Measurements from ENCODE around the gene AEBP1. TPM values are rescaled to one million over a fixed set of nuclear protein-coding genes. Genes with fewer than 3 reads are reported as not detected.

The AEBP1 gene
- total RNA-seq, 1 donor from 2014 or later: 64.1 TPM

DNA sequence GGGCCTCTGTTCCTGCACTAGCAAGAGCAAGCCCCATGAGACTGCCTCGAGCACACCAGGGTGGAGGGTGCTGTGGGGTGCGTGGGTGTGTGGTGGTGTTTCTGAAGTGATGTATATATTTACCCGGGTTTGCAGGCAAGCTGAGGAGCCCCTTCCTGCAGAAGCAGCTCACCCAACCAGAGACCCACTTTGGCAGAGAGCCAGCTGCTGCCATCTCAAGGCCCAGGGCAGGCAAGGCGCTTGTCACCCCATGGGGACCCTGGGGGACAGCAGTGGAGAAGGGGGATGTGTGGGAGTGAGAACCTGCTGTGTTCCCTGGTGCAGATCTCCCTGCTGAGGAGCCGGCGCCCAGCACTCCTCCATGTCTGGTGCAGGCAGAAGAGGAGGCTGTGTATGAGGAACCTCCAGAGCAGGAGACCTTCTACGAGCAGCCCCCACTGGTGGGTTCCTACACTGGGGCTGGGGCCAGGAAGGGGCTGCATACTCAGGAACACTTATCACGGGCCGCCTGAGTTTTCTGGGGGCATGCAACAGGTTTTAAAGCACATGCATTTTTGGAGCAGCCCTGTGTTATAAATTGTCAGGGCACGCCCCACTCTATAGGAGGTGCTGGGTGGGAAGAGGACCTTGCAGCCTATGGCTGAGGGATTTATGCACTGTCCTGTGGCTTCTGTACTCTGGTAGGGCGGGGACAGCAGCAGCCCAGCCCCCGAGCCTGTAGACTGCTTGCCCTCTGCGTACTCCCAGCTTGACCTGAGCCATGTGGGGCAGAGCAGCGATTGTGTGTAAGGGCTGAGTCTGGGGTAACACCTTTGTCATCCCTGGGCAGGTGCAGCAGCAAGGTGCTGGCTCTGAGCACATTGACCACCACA, 44.7 kb upstream of the AEBP1 start:
- Mint-ChIP-seq H3K4me1 (ENCODE audit: unreplicated experiment) (peaks cover 3% of the 10 kb centered on the region), H3K36me3 (peaks cover 19% of the 10 kb centered on the region), H3K27ac (no peak overlapping the region), H3K27me3 (no peaks in the 10 kb centered on the region), H3K4me3 (no peak overlapping the region), H3K9me3 (no peaks in the 10 kb centered on the region)
- TF ChIP-seq, protein P1, sequence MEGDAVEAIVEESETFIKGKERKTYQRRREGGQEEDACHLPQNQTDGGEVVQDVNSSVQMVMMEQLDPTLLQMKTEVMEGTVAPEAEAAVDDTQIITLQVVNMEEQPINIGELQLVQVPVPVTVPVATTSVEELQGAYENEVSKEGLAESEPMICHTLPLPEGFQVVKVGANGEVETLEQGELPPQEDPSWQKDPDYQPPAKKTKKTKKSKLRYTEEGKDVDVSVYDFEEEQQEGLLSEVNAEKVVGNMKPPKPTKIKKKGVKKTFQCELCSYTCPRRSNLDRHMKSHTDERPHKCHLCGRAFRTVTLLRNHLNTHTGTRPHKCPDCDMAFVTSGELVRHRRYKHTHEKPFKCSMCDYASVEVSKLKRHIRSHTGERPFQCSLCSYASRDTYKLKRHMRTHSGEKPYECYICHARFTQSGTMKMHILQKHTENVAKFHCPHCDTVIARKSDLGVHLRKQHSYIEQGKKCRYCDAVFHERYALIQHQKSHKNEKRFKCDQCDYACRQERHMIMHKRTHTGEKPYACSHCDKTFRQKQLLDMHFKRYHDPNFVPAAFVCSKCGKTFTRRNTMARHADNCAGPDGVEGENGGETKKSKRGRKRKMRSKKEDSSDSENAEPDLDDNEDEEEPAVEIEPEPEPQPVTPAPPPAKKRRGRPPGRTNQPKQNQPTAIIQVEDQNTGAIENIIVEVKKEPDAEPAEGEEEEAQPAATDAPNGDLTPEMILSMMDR (conservative IDR thresholded peaks at IDR 0.05): no peak
- DNase-seq (ENCODE audit: extremely low spot score, unreplicated experiment): no peak

DNA sequence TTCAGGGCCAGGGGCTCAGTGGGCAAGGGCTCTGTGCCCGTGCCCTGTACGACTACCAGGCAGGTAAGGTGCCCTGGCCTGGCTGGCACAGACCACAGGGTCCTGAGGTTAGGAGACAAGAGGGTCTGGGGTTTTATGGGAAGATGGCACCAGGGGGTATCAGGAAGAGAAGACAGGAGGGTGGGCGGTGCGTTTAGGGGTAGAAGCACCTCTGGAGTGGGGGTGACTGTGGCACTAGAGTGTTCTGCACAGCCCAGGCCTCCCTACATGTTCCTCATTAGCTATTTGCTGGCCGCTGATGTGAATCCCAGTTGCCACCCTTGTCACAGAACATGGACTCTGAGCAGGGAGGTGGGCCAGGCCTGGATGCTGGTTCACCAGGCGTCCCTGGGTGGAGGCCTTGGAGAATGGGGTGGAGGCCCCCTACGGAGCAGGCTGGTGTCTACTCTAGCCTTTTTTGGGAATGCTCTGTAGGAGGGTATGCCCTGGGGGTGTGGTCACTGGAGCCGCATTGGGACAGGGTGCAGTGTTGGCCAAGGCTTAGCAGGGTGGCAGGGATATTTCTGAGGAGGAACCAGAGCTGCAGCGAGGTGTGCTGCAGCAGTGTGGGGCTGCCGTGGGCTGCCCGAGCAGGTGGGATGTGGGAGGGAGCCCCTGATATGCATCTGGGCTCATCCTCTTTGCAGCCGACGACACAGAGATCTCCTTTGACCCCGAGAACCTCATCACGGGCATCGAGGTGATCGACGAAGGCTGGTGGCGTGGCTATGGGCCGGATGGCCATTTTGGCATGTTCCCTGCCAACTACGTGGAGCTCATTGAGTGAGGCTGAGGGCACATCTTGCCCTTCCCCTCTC, 43.8 kb upstream of the AEBP1 start:
- Mint-ChIP-seq H3K27ac (no peak overlapping the region), H3K36me3 (peaks cover 15% of the 10 kb centered on the region), H3K4me3 (no peak overlapping the region), H3K27me3 (no peaks in the 10 kb centered on the region), H3K9me3 (no peaks in the 10 kb centered on the region), H3K4me1 (ENCODE audit: unreplicated experiment) (peaks cover 3% of the 10 kb centered on the region)
- TF ChIP-seq, protein P1 (conservative IDR thresholded peaks at IDR 0.05): no peak
- DNase-seq (ENCODE audit: extremely low spot score, unreplicated experiment): no peak

DNA sequence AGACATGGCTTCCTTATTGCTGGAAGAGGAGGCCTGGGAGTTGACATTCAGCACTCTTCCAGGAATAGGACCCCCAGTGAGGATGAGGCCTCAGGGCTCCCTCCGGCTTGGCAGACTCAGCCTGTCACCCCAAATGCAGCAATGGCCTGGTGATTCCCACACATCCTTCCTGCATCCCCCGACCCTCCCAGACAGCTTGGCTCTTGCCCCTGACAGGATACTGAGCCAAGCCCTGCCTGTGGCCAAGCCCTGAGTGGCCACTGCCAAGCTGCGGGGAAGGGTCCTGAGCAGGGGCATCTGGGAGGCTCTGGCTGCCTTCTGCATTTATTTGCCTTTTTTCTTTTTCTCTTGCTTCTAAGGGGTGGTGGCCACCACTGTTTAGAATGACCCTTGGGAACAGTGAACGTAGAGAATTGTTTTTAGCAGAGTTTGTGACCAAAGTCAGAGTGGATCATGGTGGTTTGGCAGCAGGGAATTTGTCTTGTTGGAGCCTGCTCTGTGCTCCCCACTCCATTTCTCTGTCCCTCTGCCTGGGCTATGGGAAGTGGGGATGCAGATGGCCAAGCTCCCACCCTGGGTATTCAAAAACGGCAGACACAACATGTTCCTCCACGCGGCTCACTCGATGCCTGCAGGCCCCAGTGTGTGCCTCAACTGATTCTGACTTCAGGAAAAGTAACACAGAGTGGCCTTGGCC, 43.0 kb upstream of the AEBP1 start:
- no peak overlapping the region for H3K27ac Mint-ChIP-seq
- H3K9me3 Mint-ChIP-seq: no peaks in the 10 kb centered on the region
- no peak overlapping the region for H3K4me3 Mint-ChIP-seq
- H3K36me3 Mint-ChIP-seq: peaks cover 10% of the 10 kb centered on the region
- no peak for DNase-seq (ENCODE audit: extremely low spot score, unreplicated experiment)
- TF ChIP-seq, protein P1 (conservative IDR thresholded peaks at IDR 0.05): no peak
- no peaks in the 10 kb centered on the region for H3K27me3 Mint-ChIP-seq
- H3K4me1 Mint-ChIP-seq (ENCODE audit: unreplicated experiment): peaks cover 3% of the 10 kb centered on the region

DNA sequence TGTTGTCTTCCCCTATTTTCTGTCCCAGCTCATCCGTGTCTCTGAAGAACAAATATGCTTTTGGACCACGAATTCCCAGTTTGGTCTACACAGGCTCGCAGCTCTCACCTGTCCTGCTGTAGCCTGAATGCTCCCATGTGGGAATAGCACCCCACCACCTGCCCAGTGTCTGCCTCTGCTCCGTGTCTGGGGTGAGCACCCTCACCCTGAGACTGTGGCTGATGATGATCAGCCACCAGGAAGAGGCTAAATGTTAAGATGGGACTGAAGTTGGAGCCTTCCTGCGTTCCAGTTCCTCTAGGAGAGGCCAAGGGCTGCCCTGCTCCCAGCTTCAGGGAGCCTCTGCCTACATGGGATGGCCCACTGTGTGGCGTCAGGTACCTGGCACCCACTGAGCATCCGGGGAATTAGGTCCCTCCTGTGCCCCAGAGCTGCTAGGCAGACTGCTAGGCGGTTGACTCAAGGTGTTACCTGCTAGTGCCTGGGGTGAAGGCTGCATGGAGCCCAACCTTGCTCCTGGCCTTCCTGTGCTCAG, 42.4 kb upstream of the AEBP1 start:
- Mint-ChIP-seq H3K4me3 (no peak overlapping the region), H3K4me1 (ENCODE audit: unreplicated experiment) (peaks cover 3% of the 10 kb centered on the region), H3K9me3 (no peaks in the 10 kb centered on the region), H3K36me3 (peaks cover 8% of the 10 kb centered on the region), H3K27me3 (no peaks in the 10 kb centered on the region), H3K27ac (no peak overlapping the region)
- TF ChIP-seq, protein P1 (conservative IDR thresholded peaks at IDR 0.05): no peak
- DNase-seq (ENCODE audit: extremely low spot score, unreplicated experiment): no peak

DNA sequence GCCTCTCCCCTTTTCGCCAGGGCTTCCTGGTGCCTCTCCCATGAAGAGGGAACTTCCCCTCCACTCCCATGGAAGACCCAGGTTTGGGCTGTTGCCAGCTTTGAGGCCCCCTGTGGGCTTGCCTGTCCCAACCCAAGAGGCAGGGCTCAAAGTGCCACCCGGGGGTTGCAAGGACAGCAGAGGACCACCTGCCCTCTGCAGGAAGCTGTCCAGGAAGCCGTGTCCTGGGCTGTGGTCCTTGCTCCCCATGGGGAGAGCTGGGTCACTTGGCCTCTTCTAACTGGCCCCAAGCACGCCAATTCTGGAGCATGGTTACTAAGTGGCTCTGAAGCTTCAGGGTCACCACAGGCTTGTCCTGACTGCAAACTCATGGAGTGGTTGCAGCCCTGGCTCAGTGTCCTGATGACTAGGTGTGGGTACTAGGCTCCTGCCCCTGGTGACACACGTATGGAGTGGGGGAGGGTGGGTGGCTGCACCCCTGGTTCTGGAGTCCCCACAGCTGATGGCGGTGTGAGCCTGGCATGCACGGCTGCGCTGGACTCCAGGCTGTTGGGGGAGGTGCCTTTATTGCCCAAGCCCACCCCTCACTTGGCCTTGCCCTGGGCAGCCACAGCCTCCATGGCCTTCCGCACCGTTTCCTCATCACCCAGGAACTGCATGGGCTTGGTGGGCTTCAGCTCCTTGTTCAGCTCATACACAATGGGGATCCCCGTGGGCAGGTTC, 41.8 kb upstream of the AEBP1 start:
- no peaks in the 10 kb centered on the region for H3K9me3 Mint-ChIP-seq
- peaks cover 8% of the 10 kb centered on the region for H3K36me3 Mint-ChIP-seq
- DNase-seq (ENCODE audit: extremely low spot score, unreplicated experiment): no peak
- H3K27ac Mint-ChIP-seq: no peak overlapping the region
- no peaks in the 10 kb centered on the region for H3K27me3 Mint-ChIP-seq
- TF ChIP-seq, protein P1 (conservative IDR thresholded peaks at IDR 0.05): no peak
- H3K4me1 Mint-ChIP-seq (ENCODE audit: unreplicated experiment): peaks cover 3% of the 10 kb centered on the region
- H3K4me3 Mint-ChIP-seq: no peak overlapping the region

Data from type B pancreatic cell (in vitro differentiated cells).